GM10266 (cell line): ENCODE measurements around the gene GID4.

Experiments used
- DNase-seq: peaks from one replicate; pipeline ENCODE4 v3.0.0; 2012; ENCODE audit errors: extremely low spot score
- CTCF ChIP-seq: IDR thresholded peaks from 2 replicates; pipeline ENCODE4 v1.5.1; 2012; ENCODE audit warnings: mild to moderate bottlenecking, low read depth; ENCODE audit not compliant: control insufficient read depth, insufficient read depth; ENCODE audit errors: missing control alignments

The GID4 gene

DNA sequence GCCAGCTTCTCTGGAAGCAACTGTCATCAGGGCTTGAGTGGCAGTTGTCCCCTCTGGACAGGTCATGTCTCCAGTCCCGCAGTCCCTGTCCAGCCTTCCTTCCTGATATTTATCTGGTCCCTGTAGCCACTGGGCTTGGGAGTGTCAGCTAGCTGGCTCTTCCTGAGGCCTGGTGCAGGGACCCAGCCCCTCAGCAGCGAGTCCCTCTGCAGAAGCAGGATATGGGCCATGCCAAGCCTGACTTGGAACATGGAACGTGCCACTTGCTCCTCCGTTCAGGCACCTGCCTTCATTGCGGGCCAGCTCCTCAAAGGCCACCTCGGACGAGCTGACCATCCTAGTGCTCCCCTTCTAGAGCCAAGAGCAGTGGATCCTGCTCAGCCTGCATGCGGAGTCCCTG lies 40.3 kb upstream of the GID4 start:
- no peak for DNase-seq
- TF ChIP-seq CTCF: no peak

GRCh38 chr17:17999364-18000029 lies 39.7 kb upstream of the GID4 start:
- DNase-seq: no peak

DNA sequence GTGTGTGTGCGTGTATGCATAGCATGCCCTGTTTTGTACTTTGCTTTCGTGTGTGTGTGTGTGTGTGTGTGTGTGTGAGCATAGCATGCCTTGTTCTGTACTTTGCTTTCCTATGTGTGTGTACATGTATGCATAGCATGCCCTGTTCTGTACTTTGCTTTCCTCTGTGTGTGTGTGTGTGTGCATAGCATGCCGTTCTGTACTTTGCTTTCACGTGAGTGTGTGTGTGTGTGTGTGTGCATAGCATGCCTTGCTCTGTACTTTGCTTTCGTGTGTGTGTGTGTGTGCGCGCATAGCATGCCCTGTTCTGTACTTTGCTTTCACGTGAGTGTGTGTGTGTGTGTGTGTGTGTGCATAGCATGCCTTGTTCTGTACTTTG lies 39.2 kb upstream of the GID4 start:
- TF ChIP-seq CTCF: no peak
- DNase-seq: no peak

More at GRCh38 chr17:17999364-18000029, 39.7 kb upstream of the GID4 start:
- no peak for TF ChIP-seq CTCF

DNA sequence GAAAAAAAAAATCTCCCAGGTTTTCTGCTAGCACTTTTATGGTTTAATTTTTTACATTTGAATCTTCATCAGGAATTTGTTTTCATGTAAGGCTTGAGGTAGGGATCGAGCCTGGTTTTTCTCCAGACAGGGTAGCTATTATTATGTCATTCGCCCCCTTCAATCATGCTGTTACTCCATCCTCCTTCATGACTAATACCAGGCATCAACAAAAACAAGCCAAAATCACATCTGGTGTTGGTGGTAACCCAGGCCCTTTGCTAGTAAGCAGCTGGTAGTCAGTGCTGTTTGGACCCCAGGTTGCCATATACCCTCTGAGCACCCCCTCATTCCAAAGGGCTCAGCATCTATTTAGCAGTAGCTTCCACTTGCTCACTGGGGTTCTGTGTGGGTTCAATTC lies 37.0 kb upstream of the GID4 start:
- DNase-seq: no peak

DNA sequence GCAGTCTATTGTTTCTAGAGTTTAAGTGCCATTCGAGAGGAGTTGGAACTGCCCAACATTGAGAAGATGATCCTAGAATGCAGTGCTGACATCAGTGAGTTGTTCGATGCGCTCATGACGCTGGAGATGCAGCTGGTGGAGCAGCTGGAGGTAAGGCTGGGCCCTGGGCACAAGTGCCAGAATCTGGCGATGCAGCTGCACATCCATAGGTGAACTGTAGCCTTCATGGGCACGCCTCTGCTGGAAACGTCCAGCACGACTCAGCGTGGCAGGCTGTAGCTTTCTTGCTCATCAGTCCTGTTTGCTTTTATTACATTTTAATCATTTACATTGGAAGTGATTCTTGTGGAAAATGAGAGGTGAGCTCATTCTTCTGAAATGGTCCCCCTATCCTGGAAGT lies 34.9 kb upstream of the GID4 start:
- TF ChIP-seq CTCF: no peak
- DNase-seq: no peak

More for the DNA sequence above, 37.0 kb upstream of the GID4 start:
- TF ChIP-seq CTCF: no peak

- no peak for TF ChIP-seq CTCF
- DNase-seq: no peak
Measured at GRCh38 chr17:18004884-18005305, 34.3 kb upstream of the GID4 start.

DNA sequence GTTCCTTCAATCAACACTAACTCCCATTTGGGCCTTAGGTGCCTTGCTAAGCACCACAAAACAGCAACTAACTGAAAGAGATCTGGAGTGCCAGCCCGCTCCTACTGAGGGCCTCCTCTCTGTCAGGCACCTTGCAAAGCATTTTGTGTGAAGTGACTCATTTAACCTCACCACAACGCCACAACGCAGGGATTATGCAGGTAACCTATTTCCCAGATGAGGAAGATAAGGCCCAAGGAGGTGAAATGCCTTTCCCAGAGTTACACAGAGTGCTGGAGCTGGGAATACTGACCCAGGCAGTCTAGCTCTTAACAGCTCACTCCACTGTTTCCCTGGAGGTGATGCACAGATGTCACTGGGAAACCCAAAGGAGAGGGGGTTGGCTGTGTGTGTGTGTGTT lies 33.7 kb upstream of the GID4 start:
- DNase-seq: no peak
- no peak for TF ChIP-seq CTCF
